K562 (cell line): ENCODE results near the gene PPP4R3B. TPM values are rescaled to one million over a fixed set of nuclear protein-coding genes. Genes with fewer than 3 reads are reported as not detected.

Experiments used
- ATAC-seq: fragments of 200-7000 bp; cut with Tn5 transposase; 3 replicates; pipeline ENCODE4 v1.9.1; 2020; ENCODE audit warnings: moderate library complexity
- BruUV-seq: library from RNA; stranded (reverse); fragments of 400-500 nt; replicated peaks from 2 replicates; lab custom pipeline; 2021; lab: Mats Ljungman, UMichigan
- CTCF ChIA-PET: fragments of 300-600 bp; formaldehyde crosslinking; extraction: SDS; loops from one replicate; lab custom pipeline; 2021; ENCODE audit warnings: low intra/inter-chr PET ratio; lab: Yijun Ruan, JAX
- POLR2A ChIA-PET: fragments of 300-600, 350-650 bp; sonication (Branson Sonifier 250); formaldehyde crosslinking; extraction: SDS; loops from one replicate; lab custom pipeline; 2021; ENCODE audit warnings: antibody characterized with exemption, inconsistent platforms; lab: Yijun Ruan, JAX
- DNase-seq, 4 experiments: peaks; one replicate each; pipeline versions ENCODE4 v3.0.0 to v3.0.0-alpha.2; 2011 to 2018; ENCODE audit warnings: low spot score in 3 of 4, mixed read lengths in 3 of 4; ENCODE audit errors: extremely low read depth in 1 of 4
- FAIRE-seq: peaks from 2 replicates; lab custom pipeline; 2011; peaks lifted over from hg19 to GRCh38; lab: Jason Lieb, UNC
- H2AFZ ChIP-seq: 2 replicates; pipeline ENCODE4 v1.6.0; 2011; ENCODE audit warnings: low read depth, low read length, control low read depth, inconsistent platforms
- H3K27ac ChIP-seq: fragments of 200-600 bp; 3 replicates; pipeline ENCODE4 v1.8.0; 2011; ENCODE audit warnings: low read depth, mild to moderate bottlenecking, control low read depth, inconsistent platforms, low read length, moderate library complexity, mixed read lengths; ENCODE audit errors: extremely low read depth
- H3K27me3 ChIP-seq, 2 experiments: fragments of 300-600 bp in 1 of 2; 2 replicates in 1 of 2; 3 replicates in 1 of 2; pipeline versions ENCODE4 v1.6.0 to v1.8.0; 2011; ENCODE audit warnings: inconsistent platforms in 2 of 2, low read length in 2 of 2, mild to moderate bottlenecking in 1 of 2, mixed read lengths in 1 of 2, moderate library complexity in 1 of 2; ENCODE audit not compliant: control insufficient read depth in 2 of 2, insufficient read depth in 2 of 2
- H3K36me3 ChIP-seq: fragments of 300-600 bp; 3 replicates; pipeline ENCODE4 v1.8.0; 2011; ENCODE audit warnings: mild to moderate bottlenecking, low read length, inconsistent platforms; ENCODE audit not compliant: control insufficient read depth, insufficient read depth
- H3K4me1 ChIP-seq, 2 experiments: fragments of 200-600 bp in 1 of 2; replicated peaks in 1 of 2; 2 replicates in 1 of 2; 3 replicates in 1 of 2; pipeline versions ENCODE4 v1.5.1 to v1.8.0; 2011; ENCODE audit warnings: inconsistent platforms in 2 of 2, low read length in 2 of 2, mild to moderate bottlenecking in 1 of 2, mixed read lengths in 1 of 2, moderate library complexity in 1 of 2; ENCODE audit not compliant: control insufficient read depth in 2 of 2, insufficient read depth in 2 of 2
- H3K4me2 ChIP-seq: 2 replicates; pipeline ENCODE4 v1.6.1; 2011; ENCODE audit warnings: low read length, control low read depth, inconsistent platforms, mixed read lengths; ENCODE audit not compliant: insufficient read depth
- H3K4me3 ChIP-seq: fragments of 200-600 bp; sonication (generic), shearing (Covaris generic); 2 replicates; pipeline ENCODE4 v1.5.1; 2016; ENCODE audit warnings: control low read depth, inconsistent platforms
- H3K79me2 ChIP-seq: fragments of 200-600 bp; 3 replicates; pipeline ENCODE4 v1.8.0; 2011; ENCODE audit warnings: low read length, inconsistent platforms; ENCODE audit not compliant: control insufficient read depth, insufficient read depth
- H3K9ac ChIP-seq, 2 experiments: 2 replicates each; pipeline versions ENCODE4 v1.6.0 to v1.6.1; 2011; ENCODE audit warnings: low read depth in 2 of 2, low read length in 2 of 2, control low read depth in 1 of 2, inconsistent platforms in 1 of 2, mild to moderate bottlenecking in 1 of 2, mixed read lengths in 1 of 2; ENCODE audit not compliant: insufficient read depth in 1 of 2
- H3K9me1 ChIP-seq: one replicate; pipeline ENCODE4 v1.6.0; 2011; ENCODE audit warnings: inconsistent platforms, mild to moderate bottlenecking, low read length, moderate library complexity; ENCODE audit not compliant: control insufficient read depth, insufficient read depth
- H3K9me3 ChIP-seq: replicated peaks from 2 replicates; pipeline ENCODE4 v1.5.1; 2011; ENCODE audit warnings: low read depth, low read length, inconsistent platforms; ENCODE audit not compliant: control insufficient read depth, insufficient read depth
- H4K20me1 ChIP-seq: replicated peaks from 2 replicates; pipeline ENCODE4 v1.6.1; 2011; ENCODE audit warnings: low read length, inconsistent platforms, mixed read lengths; ENCODE audit not compliant: control insufficient read depth, insufficient read depth
- HDAC1 ChIP-seq, 2 experiments: fragments of 450-650 bp; IDR thresholded peaks; 2 replicates each; pipeline ENCODE4 v1.6.1; 2016 to 2017; ENCODE audit warnings: inconsistent platforms in 1 of 2, mild to moderate bottlenecking in 1 of 2, moderate library complexity in 1 of 2
- HMG20A ChIP-seq: fragments of 450-650 bp; formaldehyde crosslinking; conservative IDR thresholded peaks from 2 replicates; pipeline ENCODE4 v1.4.0; 2020; ENCODE audit warnings: mild to moderate bottlenecking, mixed read lengths
- KDM5B ChIP-seq: fragments of 200-600 bp; sonication (generic); IDR thresholded peaks from 2 replicates; pipeline ENCODE4 v1.6.1; 2012; ENCODE audit warnings: low read depth, mild to moderate bottlenecking, moderate library complexity, low read length, control low read depth, inconsistent platforms; ENCODE audit not compliant: insufficient replicate concordance
- MBD2 ChIP-seq: sonication (generic); IDR thresholded peaks from 2 replicates; pipeline ENCODE4 v1.6.1; 2016; ENCODE audit warnings: low read depth, borderline replicate concordance
- SPI1 ChIP-seq: IDR thresholded peaks from 2 replicates; pipeline ENCODE4 v1.6.1; 2011; ENCODE audit warnings: low read depth, low read length, control low read depth, borderline replicate concordance
- ZFP36 ChIP-seq: fragments of 150-350 bp; IDR thresholded peaks from 2 replicates; pipeline ENCODE4 v1.6.1; 2018; ENCODE audit warnings: low read length, low read depth; ENCODE audit not compliant: partially characterized antibody
- ZFX ChIP-seq: sonication (generic); formaldehyde crosslinking; IDR thresholded peaks from 2 replicates; pipeline ENCODE4 v1.8.0; 2022; ENCODE audit warnings: mild to moderate bottlenecking, missing genetic modification reagents, moderate library complexity
- ZNF197 ChIP-seq: fragments of 200-800 bp; sonication (Bioruptor generic); IDR thresholded peaks from 2 replicates; pipeline ENCODE4 v1.6.1; 2016; ENCODE audit warnings: low read depth, missing genetic modification characterization, missing compliant biosample characterization
- ZNF354B ChIP-seq: fragments of 250-450 bp; sonication (Bioruptor Pico); IDR thresholded peaks from 2 replicates; pipeline ENCODE4 v1.4.0; 2020
- WGBS: fragments of 100-300 bp; shearing (Covaris generic); methylation state at CpG from one replicate; pipeline ENCODE4 v1.1.6; 2016; ENCODE audit warnings: low coverage, mixed read lengths; ENCODE audit not compliant: insufficient coverage; ENCODE audit errors: missing lambda C conversion rate; 5-methylcytosine and 5-hydroxymethylcytosine counted together
- in situ Hi-C: fragments of 300-500 bp; cut with MboI; formaldehyde crosslinking; loops from 4 replicates; pipeline ENCODE4 v1.15.0; 2018; ENCODE audit warnings: inconsistent platforms, mixed read lengths
- intact Hi-C: fragments of 100-400 bp; cut with micrococcal nuclease; formaldehyde crosslinking; loops from 2 replicates; pipeline ENCODE4 v1.14.2; 2022
- polyA plus RNA-seq, 8 experiments: library from polyadenylated mRNA; depleted of rRNA in 4 of 8; stranded (reverse) in 5 of 8; unstranded in 3 of 8; fragments of >200 nt; fragmentation: Nextera tagmentation in 2 of 8; fragmentation: Illumina TruSeq in 1 of 8; extraction: Ambion mirVana in 2 of 8; extraction: Trizol in 1 of 8; gene quantifications; 2 replicates each; pipeline versions ENCODE4 v1.2.1 to v1.2.3, GENCODE V29; 2011 to 2014; ENCODE audit warnings: inconsistent platforms in 1 of 8, missing spikeins in 1 of 8
- total RNA-seq, 7 experiments: library from RNA; depleted of rRNA in 6 of 7; stranded (reverse); fragments of >200 nt in 6 of 7; fragmentation: Illumina TruSeq in 2 of 7; extraction: Trizol in 2 of 7; gene quantifications; 2 replicates each; pipeline versions ENCODE4 v1.2.1 to v1.2.3, GENCODE V29; 2011 to 2021; ENCODE audit warnings: low replicate concordance in 1 of 7
- TF ChIP-seq, protein P1 (sequence below): sonication (generic); formaldehyde crosslinking; IDR thresholded peaks from 2 replicates; pipeline ENCODE4 v1.8.0; 2023; ENCODE audit warnings: mild to moderate bottlenecking, missing genetic modification reagents
- TF ChIP-seq, protein P2 (sequence below): fragments of 250-450 bp; sonication (Bioruptor Pico); IDR thresholded peaks from 2 replicates; pipeline ENCODE4 v1.5.0; 2021

The PPP4R3B gene
- total and polyA plus RNA-seq, 9 of the 15 experiments (the other 6 are each of a cell fraction or from before 2014, with no cell fraction given), result 13.2 to 59.2 (median 41.9) TPM

DNA sequence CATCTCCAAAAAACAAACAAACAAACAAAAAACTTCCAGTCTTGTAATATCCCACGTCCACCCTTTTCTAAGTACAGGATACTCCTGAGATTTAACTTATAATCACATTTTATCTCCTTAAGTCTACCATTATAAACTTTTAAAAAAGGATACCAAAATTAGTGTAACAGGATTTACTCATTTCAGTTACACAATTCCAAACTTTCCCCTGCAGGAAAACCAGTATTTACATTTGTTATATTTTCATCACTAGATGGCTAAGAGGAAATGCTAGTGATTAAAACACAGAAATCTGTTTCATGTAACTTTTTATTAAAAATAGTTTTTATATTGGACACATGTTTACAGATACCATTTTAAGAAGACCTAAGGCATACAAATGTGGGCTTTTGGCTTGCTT, 70.4 kb downstream of the PPP4R3B start:
- POLR2A ChIA-PET, result no interaction called here
- H3K27ac ChIP-seq, result no peak overlapping the region
- H3K79me2 ChIP-seq, result no peaks in the 10 kb centered on the region
- H3K9me3 ChIP-seq, result no peaks in the 10 kb centered on the region
- BruUV-seq, result no TSS peak
- H3K9me1 ChIP-seq, result no peaks in the 10 kb centered on the region
- H3K9ac ChIP-seq, result no peak overlapping the region
- no peaks in the 10 kb centered on the region for H4K20me1 ChIP-seq
- H3K4me3 ChIP-seq, result no peak overlapping the region
- ATAC-seq, result no peak
- H3K4me2 ChIP-seq, result no peak overlapping the region
- WGBS, result 89% methylated on average over 1 of the region's 1 CpG
- intact Hi-C loops, result no loop called here
- FAIRE-seq, result no peak
- peaks cover 45% of the 10 kb centered on the region for H3K36me3 ChIP-seq
- no peak for DNase-seq
- peaks cover 0 to 11% of the 10 kb centered on the region in 2 experiments; a peak in 2 of 5 replicates for H3K4me1 ChIP-seq
- no peak overlapping the region for H2AFZ ChIP-seq
- in situ Hi-C loops, result no loop called here
- CTCF ChIA-PET, result no interaction called here
- no peaks in the 10 kb centered on the region for H3K27me3 ChIP-seq
- no peak for TF ChIP-seq ZNF354B (CRISPR knock-in tag)
- TF ChIP-seq, protein P1, sequence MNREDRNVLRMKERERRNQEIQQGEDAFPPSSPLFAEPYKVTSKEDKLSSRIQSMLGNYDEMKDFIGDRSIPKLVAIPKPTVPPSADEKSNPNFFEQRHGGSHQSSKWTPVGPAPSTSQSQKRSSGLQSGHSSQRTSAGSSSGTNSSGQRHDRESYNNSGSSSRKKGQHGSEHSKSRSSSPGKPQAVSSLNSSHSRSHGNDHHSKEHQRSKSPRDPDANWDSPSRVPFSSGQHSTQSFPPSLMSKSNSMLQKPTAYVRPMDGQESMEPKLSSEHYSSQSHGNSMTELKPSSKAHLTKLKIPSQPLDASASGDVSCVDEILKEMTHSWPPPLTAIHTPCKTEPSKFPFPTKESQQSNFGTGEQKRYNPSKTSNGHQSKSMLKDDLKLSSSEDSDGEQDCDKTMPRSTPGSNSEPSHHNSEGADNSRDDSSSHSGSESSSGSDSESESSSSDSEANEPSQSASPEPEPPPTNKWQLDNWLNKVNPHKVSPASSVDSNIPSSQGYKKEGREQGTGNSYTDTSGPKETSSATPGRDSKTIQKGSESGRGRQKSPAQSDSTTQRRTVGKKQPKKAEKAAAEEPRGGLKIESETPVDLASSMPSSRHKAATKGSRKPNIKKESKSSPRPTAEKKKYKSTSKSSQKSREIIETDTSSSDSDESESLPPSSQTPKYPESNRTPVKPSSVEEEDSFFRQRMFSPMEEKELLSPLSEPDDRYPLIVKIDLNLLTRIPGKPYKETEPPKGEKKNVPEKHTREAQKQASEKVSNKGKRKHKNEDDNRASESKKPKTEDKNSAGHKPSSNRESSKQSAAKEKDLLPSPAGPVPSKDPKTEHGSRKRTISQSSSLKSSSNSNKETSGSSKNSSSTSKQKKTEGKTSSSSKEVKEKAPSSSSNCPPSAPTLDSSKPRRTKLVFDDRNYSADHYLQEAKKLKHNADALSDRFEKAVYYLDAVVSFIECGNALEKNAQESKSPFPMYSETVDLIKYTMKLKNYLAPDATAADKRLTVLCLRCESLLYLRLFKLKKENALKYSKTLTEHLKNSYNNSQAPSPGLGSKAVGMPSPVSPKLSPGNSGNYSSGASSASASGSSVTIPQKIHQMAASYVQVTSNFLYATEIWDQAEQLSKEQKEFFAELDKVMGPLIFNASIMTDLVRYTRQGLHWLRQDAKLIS (CRISPR knock-in tag), result no peak
- no peak for TF ChIP-seq HMG20A (CRISPR knock-in tag)
- no peak for TF ChIP-seq SPI1
- no peak for TF ChIP-seq KDM5B
- no peak for TF ChIP-seq ZFP36
- TF ChIP-seq, protein P2, sequence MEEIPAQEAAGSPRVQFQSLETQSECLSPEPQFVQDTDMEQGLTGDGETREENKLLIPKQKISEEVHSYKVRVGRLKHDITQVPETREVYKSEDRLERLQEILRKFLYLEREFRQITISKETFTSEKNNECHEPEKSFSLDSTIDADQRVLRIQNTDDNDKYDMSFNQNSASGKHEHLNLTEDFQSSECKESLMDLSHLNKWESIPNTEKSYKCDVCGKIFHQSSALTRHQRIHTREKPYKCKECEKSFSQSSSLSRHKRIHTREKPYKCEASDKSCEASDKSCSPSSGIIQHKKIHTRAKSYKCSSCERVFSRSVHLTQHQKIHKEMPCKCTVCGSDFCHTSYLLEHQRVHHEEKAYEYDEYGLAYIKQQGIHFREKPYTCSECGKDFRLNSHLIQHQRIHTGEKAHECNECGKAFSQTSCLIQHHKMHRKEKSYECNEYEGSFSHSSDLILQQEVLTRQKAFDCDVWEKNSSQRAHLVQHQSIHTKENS (CRISPR knock-in tag), result no peak
- no peak for TF ChIP-seq HDAC1 (IDR thresholded peaks at IDR 0.05)
- TF ChIP-seq ZFX (CRISPR knock-in tag), result no peak
- TF ChIP-seq MBD2, result no peak
- no peak for TF ChIP-seq ZNF197 (CRISPR knock-in tag)
